Gastrocnemius medialis (tissue), 4 donors: ENCODE results near the gene MEAF6. TPM values are rescaled to one million over a fixed set of nuclear protein-coding genes. Genes with fewer than 3 reads are reported as not detected.

ENCODE experiments used
- ATAC-seq, 2 donors: fragments of 150-250 bp; one replicate each; pipeline ENCODE4 v1.9.1; 2016
- DNase-seq, 2 donors: peaks; one replicate each; pipeline ENCODE4 v3.0.0-alpha.2; 2019
- H3K27ac ChIP-seq, 4 donors: fragments of 200-600 bp; sonication (generic); 1 replicate in 1 of 4; 2 replicates in 3 of 4; pipeline ENCODE4 v1.5.1; 2016 to 2018; ENCODE audit warnings: mild to moderate bottlenecking in 2 of 4, moderate library complexity in 1 of 4
- H3K27me3 ChIP-seq, 3 donors: fragments of 200-600 bp; sonication (generic) in 2 of 3; 1 replicate in 1 of 3; 2 replicates in 2 of 3; pipeline versions ENCODE4 v1.5.1 to v1.6.0; 2016 to 2019; ENCODE audit warnings: mild to moderate bottlenecking in 1 of 3, moderate library complexity in 1 of 3
- H3K36me3 ChIP-seq, 2 donors: fragments of 200-600 bp; sonication (generic) in 1 of 2; one replicate each; pipeline ENCODE4 v1.5.1; 2017 to 2018
- H3K4me1 ChIP-seq, 2 donors: fragments of 200-600 bp; sonication (generic) in 1 of 2; one replicate each; pipeline ENCODE4 v1.5.1; 2016 to 2017; ENCODE audit warnings: mild to moderate bottlenecking in 2 of 2
- H3K4me3 ChIP-seq, 4 donors: fragments of 200-600 bp; sonication (generic) in 3 of 4; 1 replicate in 1 of 4; 2 replicates in 3 of 4; pipeline ENCODE4 v1.5.1; 2016 to 2019; ENCODE audit warnings: mild to moderate bottlenecking in 2 of 4
- H3K9me3 ChIP-seq, 3 donors: fragments of 200-600 bp; sonication (generic) in 2 of 3; 1 replicate in 1 of 3; 2 replicates in 2 of 3; pipeline ENCODE4 v1.5.1; 2016 to 2019
- POLR2A ChIP-seq, 2 donors: fragments of 450-650 bp; IDR thresholded peaks; one replicate each; pipeline ENCODE4 v1.6.1; 2017; ENCODE audit warnings: antibody characterized with exemption in 2 of 2, mild to moderate bottlenecking in 2 of 2, moderate library complexity in 2 of 2
- in situ Hi-C, 4 donors: fragments of 200-750 bp; cut with MboI; loops; one replicate each; pipeline versions ENCODE4 v1.15.0 to v1.8.0; 2017; ENCODE audit warnings: low sequenced_read_pairs in 4 of 4
- intact Hi-C: fragments of 100-400 bp; cut with DNase I; formaldehyde crosslinking; loops from one replicate; pipeline ENCODE4 v1.15.1; 2023; ENCODE audit warnings: low total_unique reads
- total RNA-seq, 4 donors: library from RNA; depleted of rRNA; stranded (reverse); fragments of >200 nt; gene quantifications; one replicate each; pipeline versions ENCODE4 v1.1.0 to v1.2.3, GENCODE V29; 2016
- TF ChIP-seq, protein P1 (sequence below), 5 experiments: fragments of 450-650 bp in 3 of 5; fragments of 200-600 bp in 2 of 5; sonication (generic) in 2 of 5; IDR thresholded peaks in 4 of 5; conservative IDR thresholded peaks in 1 of 5; 1 replicate in 4 of 5; 2 replicates in 1 of 5; pipeline ENCODE4 v1.5.1; 2016 to 2019; ENCODE audit warnings: antibody characterized with exemption in 5 of 5, mild to moderate bottlenecking in 3 of 5, moderate library complexity in 3 of 5

Gene MEAF6
- total RNA-seq, 4 donors from 2014 or later: 72.1 to 81.0 (median 74.5) TPM

- no peaks in the 10 kb centered on the region for H3K9me3 ChIP-seq
- H3K27me3 ChIP-seq: no peaks in the 10 kb centered on the region
- ATAC-seq (no peak), DNase-seq (no peak)
- H3K36me3 ChIP-seq: peaks cover 0 to 42% of the 10 kb centered on the region in 2 donors
- H3K4me3 ChIP-seq: no peak overlapping the region
- no peak overlapping the region for H3K27ac ChIP-seq
- H3K4me1 ChIP-seq: peaks cover 0 to 1% of the 10 kb centered on the region in 2 donors
- intact Hi-C loops: no loop called here
- in situ Hi-C loops: loop anchor here in 2 of 4 donors (5.0 kb wide), 1 partner anchor 36 kb away; no protein-coding TSS in a partner anchor
- TF ChIP-seq, protein P1, sequence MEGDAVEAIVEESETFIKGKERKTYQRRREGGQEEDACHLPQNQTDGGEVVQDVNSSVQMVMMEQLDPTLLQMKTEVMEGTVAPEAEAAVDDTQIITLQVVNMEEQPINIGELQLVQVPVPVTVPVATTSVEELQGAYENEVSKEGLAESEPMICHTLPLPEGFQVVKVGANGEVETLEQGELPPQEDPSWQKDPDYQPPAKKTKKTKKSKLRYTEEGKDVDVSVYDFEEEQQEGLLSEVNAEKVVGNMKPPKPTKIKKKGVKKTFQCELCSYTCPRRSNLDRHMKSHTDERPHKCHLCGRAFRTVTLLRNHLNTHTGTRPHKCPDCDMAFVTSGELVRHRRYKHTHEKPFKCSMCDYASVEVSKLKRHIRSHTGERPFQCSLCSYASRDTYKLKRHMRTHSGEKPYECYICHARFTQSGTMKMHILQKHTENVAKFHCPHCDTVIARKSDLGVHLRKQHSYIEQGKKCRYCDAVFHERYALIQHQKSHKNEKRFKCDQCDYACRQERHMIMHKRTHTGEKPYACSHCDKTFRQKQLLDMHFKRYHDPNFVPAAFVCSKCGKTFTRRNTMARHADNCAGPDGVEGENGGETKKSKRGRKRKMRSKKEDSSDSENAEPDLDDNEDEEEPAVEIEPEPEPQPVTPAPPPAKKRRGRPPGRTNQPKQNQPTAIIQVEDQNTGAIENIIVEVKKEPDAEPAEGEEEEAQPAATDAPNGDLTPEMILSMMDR (IDR thresholded peaks at IDR 0.05 in 4 of 5, conservative IDR thresholded peaks at IDR 0.05 in 1 of 5): no peak
- no peak for TF ChIP-seq POLR2A (IDR thresholded peaks at IDR 0.05)
Measured at GRCh38 chr1:37493336-37494098, 21.0 kb downstream of the MEAF6 start.

DNA sequence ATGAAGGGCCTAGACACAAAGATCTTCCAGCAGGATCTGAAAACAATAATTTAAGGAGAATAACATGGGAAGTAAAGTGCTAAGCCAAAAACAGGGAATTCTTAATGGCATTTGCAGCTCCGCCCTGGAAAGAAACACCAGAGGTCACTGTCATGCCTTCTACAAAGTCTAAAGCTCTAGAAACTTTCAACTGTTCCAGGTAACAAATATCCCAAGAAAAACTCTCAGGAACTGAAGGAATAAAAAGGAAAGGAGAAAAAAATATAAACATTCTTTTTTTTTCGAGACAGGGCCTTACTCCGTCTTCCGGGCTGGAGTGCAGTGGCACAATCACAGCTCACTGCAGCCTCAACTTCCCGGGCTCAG is 27.0 kb downstream of the MEAF6 start:
- TF ChIP-seq POLR2A (IDR thresholded peaks at IDR 0.05): no peak
- TF ChIP-seq, protein P1 (IDR thresholded peaks at IDR 0.05 in 4 of 5, conservative IDR thresholded peaks at IDR 0.05 in 1 of 5): peak in 1 of 5 experiments; percentile 6
- Histone ChIP-seq H3K27me3 (no peaks in the 10 kb centered on the region), H3K4me1 (peaks cover 25 to 27% of the 10 kb centered on the region in 2 donors), H3K9me3 (no peaks in the 10 kb centered on the region), H3K4me3 (no peak overlapping the region), H3K27ac (peak overlapping the region; percentile 66 to 89 (median 76)), H3K36me3 (peaks cover 0 to 37% of the 10 kb centered on the region in 2 donors)
- DNase-seq (no peak), ATAC-seq (peak in 1 of 2 donors; percentile 1)
- intact Hi-C loops: loop anchor here (1.0 kb wide), 1 partner anchor 32 kb away; no protein-coding TSS in a partner anchor
- in situ Hi-C loops: no loop called here

GRCh38 chr1:37486680-37487618 is 27.6 kb downstream of the MEAF6 start:
- H3K36me3 ChIP-seq: peaks cover 0 to 42% of the 10 kb centered on the region in 2 donors
- H3K27me3 ChIP-seq: no peaks in the 10 kb centered on the region
- peak overlapping the region; percentile 66 to 89 (median 76) for H3K27ac ChIP-seq
- in situ Hi-C loops: no loop called here
- ATAC-seq: peak; percentile 79 to 83
- TF ChIP-seq, protein P1 (IDR thresholded peaks at IDR 0.05 in 4 of 5, conservative IDR thresholded peaks at IDR 0.05 in 1 of 5): peak; percentile 98 to 99 (median 99)
- no peak for TF ChIP-seq POLR2A (IDR thresholded peaks at IDR 0.05)
- DNase-seq: peak; percentile 54 to 90
- H3K4me1 ChIP-seq: peaks cover 25 to 27% of the 10 kb centered on the region in 2 donors
- no peaks in the 10 kb centered on the region for H3K9me3 ChIP-seq
- intact Hi-C loops: loop anchor here (1.0 kb wide), 2 partner anchors 15 to 32 kb away; no protein-coding TSS in a partner anchor
- no peak overlapping the region for H3K4me3 ChIP-seq

DNA sequence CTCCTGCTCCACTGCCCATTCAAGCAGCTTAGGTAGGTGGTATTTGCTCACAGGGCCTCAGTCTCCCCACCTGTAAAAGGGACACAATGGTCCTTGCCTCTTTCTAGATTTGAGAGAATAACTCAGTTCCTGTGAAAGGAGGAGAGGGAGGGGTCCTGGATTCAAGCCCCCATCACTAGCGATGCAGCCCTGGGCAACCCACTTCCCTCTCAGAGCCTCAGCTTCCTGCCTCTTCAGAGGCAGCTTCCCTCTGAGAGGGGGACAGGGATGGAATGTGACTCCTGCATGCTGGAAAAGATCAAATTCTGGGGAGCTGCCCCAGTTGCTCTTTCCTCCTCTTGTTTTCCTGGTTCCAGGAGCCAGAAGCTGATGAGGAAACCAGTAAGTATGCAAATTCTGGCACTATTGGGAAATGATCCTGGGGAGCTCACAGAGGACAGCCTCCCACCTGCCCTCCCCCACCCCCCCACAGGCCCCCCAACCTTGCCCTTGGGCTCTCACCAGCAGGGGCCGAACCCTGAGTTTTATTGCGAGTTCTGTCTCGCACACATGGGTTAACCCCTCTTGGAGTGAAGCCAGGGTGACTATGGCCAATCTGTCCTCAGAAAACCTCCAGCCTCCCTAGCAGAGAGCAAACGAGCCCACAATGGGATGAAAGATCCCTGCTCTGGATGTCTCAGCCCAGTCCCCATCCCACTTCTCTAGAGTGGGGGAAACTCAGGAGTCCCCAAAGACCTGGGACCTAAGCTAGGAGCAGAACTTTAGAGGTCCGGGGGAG is 28.5 kb downstream of the MEAF6 start:
- in situ Hi-C loops (no loop called here), intact Hi-C loops (loop anchor here (1.0 kb wide), 1 partner anchor 14 kb away; no protein-coding TSS in a partner anchor)
- no peak for TF ChIP-seq POLR2A (IDR thresholded peaks at IDR 0.05)
- TF ChIP-seq, protein P1 (IDR thresholded peaks at IDR 0.05 in 4 of 5, conservative IDR thresholded peaks at IDR 0.05 in 1 of 5): no peak
- Histone ChIP-seq H3K4me3 (no peak overlapping the region), H3K27me3 (no peaks in the 10 kb centered on the region), H3K4me1 (peaks cover 25 to 27% of the 10 kb centered on the region in 2 donors), H3K9me3 (no peaks in the 10 kb centered on the region), H3K36me3 (peaks cover 0 to 44% of the 10 kb centered on the region in 2 donors), H3K27ac (peak overlapping the region; percentile 66 to 89 (median 76))
- ATAC-seq (peak in 1 of 2 donors; percentile 4), DNase-seq (peak in 1 of 2 donors; percentile 28)
